ENCODE results near the gene VEZF1. TPM values are rescaled to one million over a fixed set of nuclear protein-coding genes. Genes with fewer than 3 reads are reported as not detected.

VEZF1 gene
- polyA plus RNA-seq, 3 donors: 28.3 to 40.1 (median 29.0) TPM

GRCh38 chr17:57966875-57967274, 21.2 kb downstream of the VEZF1 start:
- H3K27me3 Mint-ChIP-seq (ENCODE audit: low read depth in 3 of 3): peaks cover 3 to 6% (median 6%) of the 10 kb centered on the region in 3 donors

GRCh38 chr17:57966246-57966645, 21.8 kb downstream of the VEZF1 start:
- no peak overlapping the region for H3K27ac Mint-ChIP-seq
- H3K4me1 Mint-ChIP-seq: no peaks in the 10 kb centered on the region
- Histone ChIP-seq H3K27me3 (ENCODE audit: control insufficient read depth in 2 of 2, insufficient read depth in 2 of 2, low read length in 2 of 2) (no peaks in the 10 kb centered on the region), H4K20me1 (ENCODE audit: insufficient read depth, low read length) (peaks cover 2% of the 10 kb centered on the region), H3K27ac (ENCODE audit: low read depth in 1 of 2, low read length in 2 of 2) (no peak overlapping the region), H3K4me2 (replicated peaks; ENCODE audit: extremely low read depth, low read length, poor library complexity, severe bottlenecking) (no peak overlapping the region), H2AFZ (ENCODE audit: insufficient read depth, low read depth, low read length, poor library complexity, severe bottlenecking) (no peak overlapping the region), H3K9ac (ENCODE audit: insufficient read depth, low read length, poor library complexity, severe bottlenecking) (no peak overlapping the region), H3K9me3 (replicated peaks in 1 of 2; ENCODE audit: control insufficient read depth in 1 of 2, insufficient read depth in 1 of 2, low read length in 2 of 2) (no peaks in the 10 kb centered on the region), H3K36me3 (replicated peaks in 1 of 2; ENCODE audit: control insufficient read depth in 1 of 2, insufficient read depth in 2 of 2, low read length in 2 of 2) (peaks cover 0 to under 1% of the 10 kb centered on the region in 2 donors), H3K4me1 (ENCODE audit: control insufficient read depth in 1 of 2, insufficient read depth in 2 of 2, low read length in 2 of 2) (no peaks in the 10 kb centered on the region), H3K79me2 (ENCODE audit: insufficient read depth, low read length) (no peaks in the 10 kb centered on the region), H3K4me3 (replicated peaks in 1 of 3; ENCODE audit: low read depth in 2 of 3, low read length in 3 of 3) (no peak overlapping the region)
- H3K4me3 Mint-ChIP-seq: no peak overlapping the region
- intact Hi-C loops (cut with micrococcal nuclease): no loop called here
- no peak for DNase-seq
- TF ChIP-seq, protein P1, sequence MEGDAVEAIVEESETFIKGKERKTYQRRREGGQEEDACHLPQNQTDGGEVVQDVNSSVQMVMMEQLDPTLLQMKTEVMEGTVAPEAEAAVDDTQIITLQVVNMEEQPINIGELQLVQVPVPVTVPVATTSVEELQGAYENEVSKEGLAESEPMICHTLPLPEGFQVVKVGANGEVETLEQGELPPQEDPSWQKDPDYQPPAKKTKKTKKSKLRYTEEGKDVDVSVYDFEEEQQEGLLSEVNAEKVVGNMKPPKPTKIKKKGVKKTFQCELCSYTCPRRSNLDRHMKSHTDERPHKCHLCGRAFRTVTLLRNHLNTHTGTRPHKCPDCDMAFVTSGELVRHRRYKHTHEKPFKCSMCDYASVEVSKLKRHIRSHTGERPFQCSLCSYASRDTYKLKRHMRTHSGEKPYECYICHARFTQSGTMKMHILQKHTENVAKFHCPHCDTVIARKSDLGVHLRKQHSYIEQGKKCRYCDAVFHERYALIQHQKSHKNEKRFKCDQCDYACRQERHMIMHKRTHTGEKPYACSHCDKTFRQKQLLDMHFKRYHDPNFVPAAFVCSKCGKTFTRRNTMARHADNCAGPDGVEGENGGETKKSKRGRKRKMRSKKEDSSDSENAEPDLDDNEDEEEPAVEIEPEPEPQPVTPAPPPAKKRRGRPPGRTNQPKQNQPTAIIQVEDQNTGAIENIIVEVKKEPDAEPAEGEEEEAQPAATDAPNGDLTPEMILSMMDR (IDR thresholded peaks at IDR 0.05): no peak
- 98% methylated on average over 5 of the region's 5 CpGs for WGBS (ENCODE audit: insufficient coverage)
- H3K36me3 Mint-ChIP-seq: no peaks in the 10 kb centered on the region
- peaks cover 3 to 6% (median 6%) of the 10 kb centered on the region in 3 donors for H3K27me3 Mint-ChIP-seq (ENCODE audit: low read depth in 3 of 3)
- peaks cover 0 to 1% (median 0%) of the 10 kb centered on the region in 7 donors for H3K9me3 Mint-ChIP-seq

More at GRCh38 chr17:57966875-57967274, 21.2 kb downstream of the VEZF1 start:
- Histone ChIP-seq H3K4me2 (replicated peaks; ENCODE audit: extremely low read depth, low read length, poor library complexity, severe bottlenecking) (no peak overlapping the region), H3K4me1 (ENCODE audit: control insufficient read depth in 1 of 2, insufficient read depth in 2 of 2, low read length in 2 of 2) (no peaks in the 10 kb centered on the region), H3K36me3 (replicated peaks in 1 of 2; ENCODE audit: control insufficient read depth in 1 of 2, insufficient read depth in 2 of 2, low read length in 2 of 2) (peaks cover under 1 to 6% of the 10 kb centered on the region in 2 donors), H3K4me3 (replicated peaks in 1 of 3; ENCODE audit: low read depth in 2 of 3, low read length in 3 of 3) (no peak overlapping the region), H2AFZ (ENCODE audit: insufficient read depth, low read depth, low read length, poor library complexity, severe bottlenecking) (no peak overlapping the region), H4K20me1 (ENCODE audit: insufficient read depth, low read length) (peaks cover 8% of the 10 kb centered on the region), H3K27ac (ENCODE audit: low read depth in 1 of 2, low read length in 2 of 2) (no peak overlapping the region), H3K27me3 (ENCODE audit: control insufficient read depth in 2 of 2, insufficient read depth in 2 of 2, low read length in 2 of 2) (no peaks in the 10 kb centered on the region), H3K9ac (ENCODE audit: insufficient read depth, low read length, poor library complexity, severe bottlenecking) (no peak overlapping the region), H3K79me2 (ENCODE audit: insufficient read depth, low read length) (no peaks in the 10 kb centered on the region), H3K9me3 (replicated peaks in 1 of 2; ENCODE audit: control insufficient read depth in 1 of 2, insufficient read depth in 1 of 2, low read length in 2 of 2) (no peaks in the 10 kb centered on the region)
- TF ChIP-seq, protein P1 (IDR thresholded peaks at IDR 0.05): no peak
- Mint-ChIP-seq H3K27ac (peak overlapping the region in 1 of 7 donors; percentile 9), H3K4me3 (no peak overlapping the region), H3K9me3 (peaks cover 0 to 1% (median 0%) of the 10 kb centered on the region in 7 donors), H3K4me1 (no peaks in the 10 kb centered on the region), H3K36me3 (no peaks in the 10 kb centered on the region)
- WGBS (ENCODE audit: insufficient coverage): 90% methylated on average over 2 of the region's 5 CpGs
- intact Hi-C loops (cut with micrococcal nuclease): no loop called here
- no peak for DNase-seq
